Measurements from ENCODE around the gene GCG. TPM values are rescaled to one million over a fixed set of nuclear protein-coding genes. Genes with fewer than 3 reads are reported as not detected.
A peak's percentile ranks its signal among the peaks of the same experiment; 100 is the strongest.

The GCG gene
- total and polyA plus RNA-seq, 10 of the 15 experiments (the other 5 are each of a cell fraction or from before 2014, with no cell fraction given): not detected

- 38% methylated on average over 4 of the region's 4 CpGs for WGBS (ENCODE audit: insufficient coverage, insufficient replicate concordance, low lambda C conversion rate, missing lambda C conversion rate)
- in situ Hi-C loops (cut with MboI): no loop called here
- BruUV-seq (replicated peaks): no TSS peak
- ChIA-PET RAD21 (ENCODE audit: unreplicated experiment) (interaction anchor here (0.7 kb wide), 1 partner anchor 136 kb away, joined by 3 read pairs; no protein-coding TSS in a partner anchor), POLR2A (no interaction called here), SMC1A (ENCODE audit: uncharacterized antibody, unreplicated experiment) (interaction anchor here (1.2 to 2.8 kb wide), 4 partner anchors 10 to 136 kb away, joined by 3 to 12 read pairs (median 4); no protein-coding TSS in a partner anchor), CTCF (interaction anchor here (0.7 to 5.1 kb wide), 9 partner anchors 9 to 556 kb away, joined by 3 to 24 read pairs (median 4); partner anchors contain the start of gene GCG)
- no peaks in the 10 kb centered on the region for H3K79me2 ChIP-seq (ENCODE audit: control insufficient read depth, insufficient read depth, low read length)
- ATAC-seq: no peak
- FAIRE-seq: no peak
- H3K27me3 ChIP-seq (replicated peaks in 1 of 2; ENCODE audit: control insufficient read depth in 2 of 2, insufficient read depth in 2 of 2, low read length in 1 of 2): no peaks in the 10 kb centered on the region; a peak in 1 of 4 replicates
- no peaks in the 10 kb centered on the region for H3K36me3 ChIP-seq (ENCODE audit: control insufficient read depth in 2 of 2, insufficient read depth in 2 of 2, low read length in 1 of 2)
- no peak overlapping the region for H3K9ac ChIP-seq (ENCODE audit: control insufficient read depth, insufficient read depth, low read length)
- DNase-seq (ENCODE audit: low read depth, low spot score): no peak
- H3K4me3 ChIP-seq: no peak overlapping the region
- no peak overlapping the region for H3K4me2 ChIP-seq (ENCODE audit: control insufficient read depth, insufficient read depth)
- TF ChIP-seq RAD21 (IDR thresholded peaks at IDR 0.05; ENCODE audit: insufficient read depth, low read depth, low read length): 0 out of 2 replicates have a peak, but pooled peaks have one; percentile 3
- TF ChIP-seq NRF1 (conservative IDR thresholded peaks at IDR 0.05; ENCODE audit: low read depth, low read length): no peak
- TF ChIP-seq E2F4 (IDR thresholded peaks at IDR 0.05; ENCODE audit: low read depth, low read length): no peak
- TF ChIP-seq E4F1 (IDR thresholded peaks at IDR 0.05; ENCODE audit: borderline replicate concordance, partially characterized antibody): no peak
- no peak for TF ChIP-seq ESRRA (IDR thresholded peaks at IDR 0.05; ENCODE audit: low read length)
- TF ChIP-seq CTCF (IDR thresholded peaks at IDR 0.05 in 2 of 3, conservative IDR thresholded peaks at IDR 0.05 in 1 of 3; ENCODE audit: control insufficient read depth in 2 of 3, extremely low read depth in 1 of 3, insufficient read depth in 1 of 3, low read depth in 3 of 3, low read length in 3 of 3): peak in 1 of 3 experiments; percentile 6; a peak in 1 of 6 replicates
- no peak for TF ChIP-seq BCL11A (IDR thresholded peaks at IDR 0.05; ENCODE audit: low read depth, low read length)
- no peak for TF ChIP-seq HDAC2 (IDR thresholded peaks at IDR 0.05)
- TF ChIP-seq DPF2 (IDR thresholded peaks at IDR 0.05): no peak
- H3K27ac ChIP-seq (ENCODE audit: control insufficient read depth, insufficient read depth): no peak overlapping the region
- intact Hi-C loops (cut with micrococcal nuclease; ENCODE audit: unreplicated experiment): no loop called here
- H3K4me1 ChIP-seq (ENCODE audit: control insufficient read depth, insufficient read depth, low read length): no peaks in the 10 kb centered on the region
- H2AFZ ChIP-seq (ENCODE audit: control insufficient read depth, low read depth, low read length): no peak overlapping the region
- no peaks in the 10 kb centered on the region for H3K9me3 ChIP-seq (replicated peaks; ENCODE audit: control insufficient read depth, insufficient read depth, low read length)
- no peaks in the 10 kb centered on the region for H4K20me1 ChIP-seq (ENCODE audit: control insufficient read depth, insufficient read depth)
Observed at GRCh38 chr2:162143969-162144368, 8.1 kb downstream of the GCG start.

Data from GM12878 (cell line).